Measurements from ENCODE around the gene MAN1A1.

DNA sequence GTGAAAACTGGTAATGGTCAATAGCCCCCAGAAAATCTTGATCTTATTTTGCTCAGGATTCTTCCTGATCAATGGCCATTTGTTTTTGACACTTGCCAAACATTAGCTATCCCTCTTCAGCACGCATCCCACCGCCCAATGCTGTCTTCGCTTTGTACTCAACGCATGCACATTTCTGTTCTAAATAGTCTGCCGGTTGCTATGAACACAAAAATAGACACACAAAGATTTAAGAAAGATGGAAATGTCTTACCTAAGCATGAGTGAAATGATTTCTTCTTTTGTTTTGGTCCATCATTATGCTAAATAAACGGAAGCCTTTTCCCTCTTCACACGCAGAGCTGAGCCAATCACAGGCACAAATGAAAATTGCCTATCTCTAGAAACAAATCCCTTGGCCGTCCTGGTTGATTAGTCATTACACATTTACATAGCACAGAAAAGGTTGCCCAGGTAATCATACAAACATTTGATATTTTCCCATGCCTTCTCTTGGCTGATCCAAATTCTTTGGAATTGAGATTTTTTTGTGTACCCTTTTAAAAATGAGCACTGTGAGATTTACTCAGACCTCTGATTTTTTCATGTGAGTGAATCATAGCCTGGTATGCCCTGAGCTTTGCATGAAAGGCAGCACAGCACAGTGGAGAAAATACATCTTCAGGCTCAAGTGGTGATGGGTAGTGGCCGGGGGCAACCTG, 200.6 kb downstream of the MAN1A1 start:
- TF ChIP-seq POLR2A (IDR thresholded peaks at IDR 0.05): no peak
- TF ChIP-seq, protein P1, sequence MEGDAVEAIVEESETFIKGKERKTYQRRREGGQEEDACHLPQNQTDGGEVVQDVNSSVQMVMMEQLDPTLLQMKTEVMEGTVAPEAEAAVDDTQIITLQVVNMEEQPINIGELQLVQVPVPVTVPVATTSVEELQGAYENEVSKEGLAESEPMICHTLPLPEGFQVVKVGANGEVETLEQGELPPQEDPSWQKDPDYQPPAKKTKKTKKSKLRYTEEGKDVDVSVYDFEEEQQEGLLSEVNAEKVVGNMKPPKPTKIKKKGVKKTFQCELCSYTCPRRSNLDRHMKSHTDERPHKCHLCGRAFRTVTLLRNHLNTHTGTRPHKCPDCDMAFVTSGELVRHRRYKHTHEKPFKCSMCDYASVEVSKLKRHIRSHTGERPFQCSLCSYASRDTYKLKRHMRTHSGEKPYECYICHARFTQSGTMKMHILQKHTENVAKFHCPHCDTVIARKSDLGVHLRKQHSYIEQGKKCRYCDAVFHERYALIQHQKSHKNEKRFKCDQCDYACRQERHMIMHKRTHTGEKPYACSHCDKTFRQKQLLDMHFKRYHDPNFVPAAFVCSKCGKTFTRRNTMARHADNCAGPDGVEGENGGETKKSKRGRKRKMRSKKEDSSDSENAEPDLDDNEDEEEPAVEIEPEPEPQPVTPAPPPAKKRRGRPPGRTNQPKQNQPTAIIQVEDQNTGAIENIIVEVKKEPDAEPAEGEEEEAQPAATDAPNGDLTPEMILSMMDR (IDR thresholded peaks at IDR 0.05): no peak

Data from right lobe of liver (tissue), 4 donors.